ENCODE data around the gene CHCHD6. TPM values are rescaled to one million over a fixed set of nuclear protein-coding genes. Genes with fewer than 3 reads are reported as not detected.

CHCHD6 gene
- total RNA-seq, 6 experiments from 2014 or later = 1.7 to 5.3 (median 4.2) TPM

DNA sequence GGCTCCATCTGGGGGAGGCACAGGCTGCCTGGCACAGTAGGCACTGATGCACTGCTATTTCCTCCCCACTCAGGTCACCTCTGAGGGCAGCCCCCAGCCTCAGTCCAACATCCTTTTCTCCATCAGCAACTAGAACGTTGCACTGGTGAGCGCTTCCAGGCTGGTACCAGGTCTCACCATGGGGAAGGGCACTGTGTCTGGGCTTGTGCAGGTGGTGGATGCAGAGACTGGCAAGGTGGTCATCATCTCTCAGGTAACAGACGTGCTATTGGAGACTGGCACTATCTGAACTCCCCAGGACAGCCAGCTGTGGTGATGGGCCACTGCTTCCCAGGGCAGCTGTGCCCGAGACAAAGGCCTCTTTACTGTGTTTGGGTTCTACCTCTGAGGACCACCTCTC, 40.8 kb upstream of the CHCHD6 start:
- Histone ChIP-seq H3K4me1 (no peaks in the 10 kb centered on the region), H3K4me3 (no peak overlapping the region), H3K27ac (no peak overlapping the region), H3K36me3 (no peaks in the 10 kb centered on the region), H3K9me3 (no peaks in the 10 kb centered on the region), H3K27me3 (no peaks in the 10 kb centered on the region)
- no CpG with 5 or more reads among the region's 4 CpGs for WGBS (ENCODE audit: insufficient coverage, low coverage, low lambda C conversion rate, missing lambda C conversion rate)
- DNase-seq (no peak), ATAC-seq (no peak)
- intact Hi-C loops (cut with DNase I) = no loop called here
- TF ChIP-seq POLR2A (IDR thresholded peaks at IDR 0.05) (no peak), CTCF (IDR thresholded peaks at IDR 0.05) (no peak)

GRCh38 chr3:126663750-126664149, 40.3 kb upstream of the CHCHD6 start:
- DNase-seq = no peak

GRCh38 chr3:126664591-126665214, 39.3 kb upstream of the CHCHD6 start:
- DNase-seq (no peak), ATAC-seq (no peak)
- WGBS (ENCODE audit: insufficient coverage, low coverage, low lambda C conversion rate, missing lambda C conversion rate) = 50% methylated on average over 1 of the region's 5 CpGs
- H3K27ac ChIP-seq = no peak overlapping the region
- intact Hi-C loops (cut with DNase I) = no loop called here
- no peaks in the 10 kb centered on the region for H3K36me3 ChIP-seq
- no peaks in the 10 kb centered on the region for H3K27me3 ChIP-seq
- TF ChIP-seq CTCF (IDR thresholded peaks at IDR 0.05) = no peak
- TF ChIP-seq POLR2A (IDR thresholded peaks at IDR 0.05) = no peak
- H3K4me3 ChIP-seq = no peak overlapping the region
- H3K9me3 ChIP-seq = no peaks in the 10 kb centered on the region
- no peaks in the 10 kb centered on the region for H3K4me1 ChIP-seq

More at GRCh38 chr3:126663750-126664149, 40.3 kb upstream of the CHCHD6 start:
- intact Hi-C loops (cut with DNase I) = no loop called here
- Histone ChIP-seq H3K36me3 (no peaks in the 10 kb centered on the region), H3K4me1 (no peaks in the 10 kb centered on the region), H3K4me3 (no peak overlapping the region), H3K27ac (no peak overlapping the region), H3K9me3 (no peaks in the 10 kb centered on the region), H3K27me3 (no peaks in the 10 kb centered on the region)
- 87% methylated on average over 6 of the region's 8 CpGs for WGBS (ENCODE audit: insufficient coverage, low coverage, low lambda C conversion rate, missing lambda C conversion rate)
- TF ChIP-seq POLR2A (IDR thresholded peaks at IDR 0.05) (no peak), CTCF (IDR thresholded peaks at IDR 0.05) (no peak)
- ATAC-seq = no peak

DNA sequence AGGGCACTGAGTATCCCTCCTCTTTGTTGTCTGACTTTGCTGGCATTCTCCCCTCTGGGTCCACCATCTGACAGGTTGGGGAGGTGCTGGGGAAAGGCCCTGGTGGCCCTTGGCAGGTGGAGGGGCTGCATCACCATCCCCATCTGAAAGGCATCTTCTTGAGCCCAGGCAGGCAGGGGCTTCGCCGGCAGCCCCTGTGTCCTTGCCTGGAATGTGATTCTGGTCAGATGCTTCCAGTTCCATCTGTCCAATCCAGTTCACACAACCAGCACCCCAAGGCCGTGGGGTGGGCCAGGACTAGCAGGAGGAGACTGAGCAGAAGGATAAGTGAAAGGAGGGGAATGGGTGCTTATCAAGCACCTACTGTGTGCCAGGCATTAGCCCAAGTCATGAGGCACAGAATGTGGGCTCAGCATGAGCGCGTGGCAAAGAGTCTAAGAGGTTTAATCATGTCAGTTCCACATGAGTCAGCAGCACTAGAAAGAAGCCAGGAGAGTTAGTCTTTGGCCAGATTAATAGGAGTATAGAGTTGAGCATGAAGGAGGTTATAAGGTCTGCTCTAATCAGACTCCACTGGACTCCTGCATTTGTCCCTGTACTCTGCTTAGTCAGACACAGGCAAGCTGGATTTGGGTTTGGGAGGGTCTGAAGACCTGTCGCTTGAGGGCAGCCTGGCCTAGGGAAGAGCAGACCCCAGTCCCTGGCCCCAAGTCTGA, 38.7 kb upstream of the CHCHD6 start:
- Histone ChIP-seq H3K4me3 (no peak overlapping the region), H3K27me3 (no peaks in the 10 kb centered on the region), H3K9me3 (no peaks in the 10 kb centered on the region), H3K4me1 (no peaks in the 10 kb centered on the region), H3K36me3 (no peaks in the 10 kb centered on the region), H3K27ac (no peak overlapping the region)
- intact Hi-C loops (cut with DNase I) = no loop called here
- 93% methylated on average over 3 of the region's 6 CpGs for WGBS (ENCODE audit: insufficient coverage, low coverage, low lambda C conversion rate, missing lambda C conversion rate)
- TF ChIP-seq CTCF (IDR thresholded peaks at IDR 0.05) = no peak
- no peak for TF ChIP-seq POLR2A (IDR thresholded peaks at IDR 0.05)
- ATAC-seq (no peak), DNase-seq (no peak)

Data from right lobe of liver (tissue), 6 donors.